OCI-LY7 (cell line): Measurements from ENCODE around the gene UEVLD. TPM values are rescaled to one million over a fixed set of nuclear protein-coding genes. Genes with fewer than 3 reads are reported as not detected.

Experiments
- BruUV-seq: library from RNA; stranded (reverse); fragments of 400-500 nt; replicated peaks from 2 replicates; lab custom pipeline; 2021; lab: Mats Ljungman, UMichigan
- CTCF ChIA-PET: fragments of 300-600 bp; sonication (Branson Sonifier 250); formaldehyde crosslinking; loops from one replicate; lab custom pipeline; 2022; ENCODE audit warnings: antibody characterized with exemption; ENCODE audit not compliant: unreplicated experiment; lab: Charles Lee
- POLR2A ChIA-PET: fragments of 300-600 bp; sonication (Branson Sonifier 250); formaldehyde crosslinking; loops from one replicate; lab custom pipeline; 2022; ENCODE audit warnings: antibody characterized with exemption; lab: Charles Lee
- DNase-seq: peaks from one replicate; pipeline ENCODE4 v3.0.0-alpha.2; 2015; ENCODE audit warnings: low spot score
- H2AFZ ChIP-seq: fragments of 200-600 bp; sonication (generic), shearing (Covaris generic); 2 replicates; pipeline ENCODE4 v1.6.1; 2014; ENCODE audit warnings: mild to moderate bottlenecking, antibody characterized with exemption, low read length, moderate library complexity
- H3K27ac ChIP-seq: fragments of 200-600 bp; sonication (generic); 2 replicates; pipeline ENCODE4 v1.5.1; 2014; ENCODE audit warnings: mixed run types, low read depth, mild to moderate bottlenecking, moderate library complexity, low read length, inconsistent platforms; ENCODE audit not compliant: poor library complexity, severe bottlenecking
- H3K36me3 ChIP-seq: fragments of 200-600 bp; sonication (generic); 2 replicates; pipeline ENCODE4 v1.6.1; 2014; ENCODE audit warnings: mild to moderate bottlenecking, antibody characterized with exemption, low read length, moderate library complexity, mixed read lengths; ENCODE audit not compliant: insufficient read depth
- H3K4me1 ChIP-seq: fragments of 200-600 bp; sonication (generic); 2 replicates; pipeline ENCODE4 v1.5.1; 2014; ENCODE audit warnings: mild to moderate bottlenecking, low read length; ENCODE audit not compliant: insufficient read depth, poor library complexity, severe bottlenecking
- H3K4me2 ChIP-seq: fragments of 200-600 bp; sonication (generic); 2 replicates; pipeline ENCODE4 v1.6.1; 2014; ENCODE audit warnings: mild to moderate bottlenecking, low read length
- H3K4me3 ChIP-seq: fragments of 200-600 bp; sonication (generic); 2 replicates; pipeline ENCODE4 v1.5.1; 2014; ENCODE audit warnings: mild to moderate bottlenecking, low read depth, low read length; ENCODE audit not compliant: poor library complexity, severe bottlenecking
- H3K79me2 ChIP-seq: fragments of 200-600 bp; sonication (generic); 2 replicates; pipeline ENCODE4 v1.6.1; 2016; ENCODE audit warnings: low read depth, mild to moderate bottlenecking, low read length, moderate library complexity, mixed read lengths; ENCODE audit not compliant: insufficient read depth
- H3K9me2 ChIP-seq: fragments of 200-600 bp; sonication (generic); 2 replicates; pipeline ENCODE4 v1.6.1; 2016; ENCODE audit warnings: mild to moderate bottlenecking, low read length, mixed read lengths; ENCODE audit not compliant: insufficient read depth
- H3K9me3 ChIP-seq: fragments of 200-600 bp; sonication (generic); 2 replicates; pipeline ENCODE4 v1.6.1; 2014; ENCODE audit warnings: mild to moderate bottlenecking, mixed run types, low read length, mixed read lengths
- H4K20me1 ChIP-seq: fragments of 200-600 bp; sonication (generic); 2 replicates; pipeline ENCODE4 v1.6.1; 2014; ENCODE audit warnings: mild to moderate bottlenecking, antibody characterized with exemption, low read length, moderate library complexity, mixed read lengths; ENCODE audit not compliant: insufficient read depth
- CTCF ChIP-seq: fragments of 200-600 bp; sonication (generic); conservative IDR thresholded peaks from 2 replicates; pipeline ENCODE4 v1.5.1; 2014; ENCODE audit warnings: mild to moderate bottlenecking, antibody characterized with exemption, low read length, moderate library complexity, mixed read lengths
- EZH2phosphoT487 ChIP-seq: fragments of 200-600 bp; sonication (generic); IDR thresholded peaks from 2 replicates; pipeline ENCODE4 v1.6.1; 2018; ENCODE audit warnings: low read depth, borderline replicate concordance, mild to moderate bottlenecking, mixed run types, antibody characterized with exemption, low read length, moderate library complexity, mixed read lengths
- intact Hi-C: fragments of 100-400 bp; cut with micrococcal nuclease; formaldehyde crosslinking; loops from one replicate; pipeline ENCODE4 v1.10.0; 2022; ENCODE audit not compliant: unreplicated experiment
- total RNA-seq, 2 experiments: library from RNA; depleted of rRNA in 1 of 2; stranded (reverse); fragments of >200 nt in 1 of 2; shearing (Covaris generic) in 1 of 2; gene quantifications; 2 replicates each; pipeline ENCODE4 v1.2.3, GENCODE V29; 2014 to 2022

UEVLD gene
- total RNA-seq, 2 experiments from 2014 or later, result 1.5 to 3.5 TPM

- Histone ChIP-seq H2AFZ (no peak overlapping the region), H3K4me2 (no peak overlapping the region), H3K27ac (no peak overlapping the region), H3K9me2 (no peaks in the 10 kb centered on the region), H3K4me3 (no peak overlapping the region), H3K9me3 (no peaks in the 10 kb centered on the region), H4K20me1 (0 out of 2 replicates have a peak, but pooled peaks cover 4% of the 10 kb centered on the region), H3K4me1 (peaks cover 1% of the 10 kb centered on the region), H3K79me2 (no peaks in the 10 kb centered on the region), H3K36me3 (peaks cover 84% of the 10 kb centered on the region)
- POLR2A ChIA-PET, result no interaction called here
- no TSS peak for BruUV-seq
- no peak for DNase-seq
- CTCF ChIA-PET, result no interaction called here
- intact Hi-C loops, result no loop called here
- TF ChIP-seq CTCF, result no peak
- no peak for TF ChIP-seq EZH2phosphoT487
Observed at GRCh38 chr11:18490319-18490718, 98.2 kb downstream of the UEVLD start.

GRCh38 chr11:18485913-18486528, 102.5 kb downstream of the UEVLD start:
- Histone ChIP-seq H3K4me1 (no peaks in the 10 kb centered on the region), H3K9me2 (no peaks in the 10 kb centered on the region), H3K4me2 (no peak overlapping the region), H2AFZ (no peak overlapping the region), H3K9me3 (no peaks in the 10 kb centered on the region), H4K20me1 (0 out of 2 replicates have a peak, but pooled peaks cover 4% of the 10 kb centered on the region), H3K27ac (no peak overlapping the region), H3K36me3 (peaks cover 82% of the 10 kb centered on the region), H3K79me2 (no peaks in the 10 kb centered on the region), H3K4me3 (no peak overlapping the region)
- intact Hi-C loops, result no loop called here
- DNase-seq, result no peak
- ChIA-PET POLR2A (no interaction called here), CTCF (no interaction called here)
- TF ChIP-seq CTCF (no peak), EZH2phosphoT487 (no peak)
- BruUV-seq, result no TSS peak

Other genes with a start within 250 kb of the UEVLD start
- gene LDHA, start 194.2 kb downstream of the UEVLD start, total RNA-seq (2014; rRNA removed; shearing (Covaris generic)), result 398 and 399 TPM in 2 replicates
- 700 and 1,156 TPM in 2 replicates for gene LDHA, start 194.2 kb downstream of the UEVLD start, total RNA-seq (2022)
- not detected in 2 replicates for gene LDHC, start 176.4 kb downstream of the UEVLD start, total RNA-seq (2014; rRNA removed; shearing (Covaris generic))
- not detected in 2 replicates for gene LDHC, start 176.4 kb downstream of the UEVLD start, total RNA-seq (2022)
- gene LDHAL6A, start 132.9 kb downstream of the UEVLD start, total RNA-seq (2014; rRNA removed; shearing (Covaris generic)), result not detected in 2 replicates
- gene LDHAL6A, start 132.9 kb downstream of the UEVLD start, total RNA-seq (2022), result not detected in 2 replicates
- gene TSG101, start 61.8 kb downstream of the UEVLD start, total RNA-seq (2014; rRNA removed; shearing (Covaris generic)), result 56.9 and 96.8 TPM in 2 replicates
- 54.2 and 72.1 TPM in 2 replicates for gene TSG101, start 61.8 kb downstream of the UEVLD start, total RNA-seq (2022)
- not detected in 2 replicates for gene MISFA, start 11.1 kb upstream of the UEVLD start, total RNA-seq (2014; rRNA removed; shearing (Covaris generic))
- 1.00 TPM in 1 of 2 replicates, not detected in the other for gene MISFA, start 11.1 kb upstream of the UEVLD start, total RNA-seq (2022)
- 15.6 and 15.8 TPM in 2 replicates for gene SPTY2D1, start 45.6 kb upstream of the UEVLD start, total RNA-seq (2014; rRNA removed; shearing (Covaris generic))
- gene SPTY2D1, start 45.6 kb upstream of the UEVLD start, total RNA-seq (2022), result 15.8 and 16.9 TPM in 2 replicates
- gene TMEM86A, start 110.0 kb upstream of the UEVLD start, total RNA-seq (2014; rRNA removed; shearing (Covaris generic)), result 0.39 and 0.92 TPM in 2 replicates
- 1.2 and 2.7 TPM in 2 replicates for gene TMEM86A, start 110.0 kb upstream of the UEVLD start, total RNA-seq (2022)
- not detected in 2 replicates for gene IGSF22, start 137.5 kb upstream of the UEVLD start, total RNA-seq (2014; rRNA removed; shearing (Covaris generic))
- gene IGSF22, start 137.5 kb upstream of the UEVLD start, total RNA-seq (2022), result not detected in 2 replicates
- not detected in 2 replicates for gene PTPN5, start 203.1 kb upstream of the UEVLD start, total RNA-seq (2014; rRNA removed; shearing (Covaris generic))
- gene PTPN5, start 203.1 kb upstream of the UEVLD start, total RNA-seq (2022), result not detected in 2 replicates